HepG2 (cell line): ENCODE results near the gene KCNQ5. TPM values are rescaled to one million over a fixed set of nuclear protein-coding genes. Genes with fewer than 3 reads are reported as not detected.

Experiments used
- ATAC-seq: fragments of 200-7000 bp; cut with Tn5 transposase; 3 replicates; pipeline ENCODE4 v1.9.1; 2020; ENCODE audit warnings: mild to moderate bottlenecking, moderate library complexity
- BruUV-seq: library from RNA; stranded (reverse); fragments of 400-500 nt; replicated peaks from 2 replicates; lab custom pipeline; 2021; lab: Mats Ljungman, UMichigan
- CTCF ChIA-PET: fragments of 300-600 bp; formaldehyde crosslinking; extraction: SDS; loops from one replicate; lab custom pipeline; 2021; ENCODE audit warnings: low total read pairs, inconsistent platforms, low intra/inter-chr PET ratio; lab: Yijun Ruan, JAX
- POLR2A ChIA-PET: fragments of 350-600 bp; sonication (Branson Sonifier 250); formaldehyde crosslinking; loops from one replicate; lab custom pipeline; 2020; ENCODE audit warnings: antibody characterized with exemption, inconsistent platforms; lab: Yijun Ruan, JAX
- DNase-seq: peaks from one replicate; pipeline ENCODE4 v3.0.0-alpha.2; 2015; ENCODE audit warnings: low spot score
- FAIRE-seq: peaks from 3 replicates; lab custom pipeline; 2011; peaks lifted over from hg19 to GRCh38; lab: Jason Lieb, UNC
- H2AFZ ChIP-seq: one replicate; pipeline ENCODE4 v1.6.1; 2011; ENCODE audit warnings: low read length, inconsistent platforms
- H3K27ac ChIP-seq: fragments of 300-600 bp; 3 replicates; pipeline ENCODE4 v1.8.0; 2011; ENCODE audit warnings: mixed run types, mild to moderate bottlenecking, mixed read lengths, low read length, inconsistent platforms; ENCODE audit not compliant: insufficient read depth; ENCODE audit errors: extremely low read length
- H3K27me3 ChIP-seq, 2 experiments: fragments of 200-600 bp in 1 of 2; 2 replicates in 1 of 2; 3 replicates in 1 of 2; pipeline versions ENCODE4 v1.6.0 to v1.8.0; 2011; ENCODE audit warnings: low read length in 2 of 2, mild to moderate bottlenecking in 2 of 2, moderate library complexity in 2 of 2, inconsistent platforms in 1 of 2; ENCODE audit not compliant: insufficient read depth in 2 of 2, control insufficient read depth in 1 of 2
- H3K36me3 ChIP-seq, 2 experiments: fragments of 200-600 bp in 1 of 2; replicated peaks in 1 of 2; 2 replicates in 1 of 2; 3 replicates in 1 of 2; pipeline versions ENCODE4 v1.5.1 to v1.8.0; 2011; ENCODE audit warnings: low read length in 2 of 2, inconsistent platforms in 1 of 2; ENCODE audit not compliant: insufficient read depth in 2 of 2, control insufficient read depth in 1 of 2
- H3K4me1 ChIP-seq: 2 replicates; pipeline ENCODE4 v1.5.1; 2012; ENCODE audit warnings: low read length, inconsistent platforms; ENCODE audit not compliant: insufficient read depth
- H3K4me2 ChIP-seq: 2 replicates; pipeline ENCODE4 v1.6.0; 2011; ENCODE audit warnings: low read depth, low read length, inconsistent platforms
- H3K4me3 ChIP-seq, 3 experiments: fragments of 200-600 bp in 1 of 3; sonication (generic), shearing (Covaris generic) in 1 of 3; replicated peaks in 1 of 3; 2 replicates each; pipeline ENCODE4 v1.5.1; 2011 to 2016; ENCODE audit warnings: low read length in 3 of 3, inconsistent platforms in 2 of 3, low read depth in 2 of 3, mild to moderate bottlenecking in 2 of 3, control low read depth in 1 of 3, mixed read lengths in 1 of 3; ENCODE audit not compliant: insufficient read depth in 1 of 3
- H3K79me2 ChIP-seq: one replicate; pipeline ENCODE4 v1.6.1; 2011; ENCODE audit warnings: low read length, inconsistent platforms; ENCODE audit not compliant: insufficient read depth
- H3K9ac ChIP-seq: 2 replicates; pipeline ENCODE4 v1.6.0; 2011; ENCODE audit warnings: mild to moderate bottlenecking, low read depth, low read length, inconsistent platforms; ENCODE audit not compliant: insufficient read depth
- H3K9me3 ChIP-seq: 2 replicates; pipeline ENCODE4 v1.5.1; 2012; ENCODE audit warnings: mild to moderate bottlenecking, low read length
- H4K20me1 ChIP-seq: 2 replicates; pipeline ENCODE4 v1.6.0; 2011; ENCODE audit warnings: inconsistent platforms, mild to moderate bottlenecking, low read length, moderate library complexity; ENCODE audit not compliant: insufficient read depth
- CEBPB ChIP-seq: IDR thresholded peaks from 2 replicates; pipeline ENCODE4 v1.6.1; 2011; ENCODE audit warnings: low read depth, low read length, improper control_type of control experiment, borderline replicate concordance
- ISL2 ChIP-seq: sonication (generic); formaldehyde crosslinking; IDR thresholded peaks from 2 replicates; pipeline ENCODE4 v1.5.0; 2020; ENCODE audit warnings: missing genetic modification reagents
- JARID2 ChIP-seq: sonication (generic); formaldehyde crosslinking; IDR thresholded peaks from 2 replicates; pipeline ENCODE4 v1.8.1; 2023; ENCODE audit warnings: missing genetic modification reagents, inconsistent platforms; ENCODE audit not compliant: insufficient replicate concordance
- RFX1 ChIP-seq: fragments of 450-650 bp; IDR thresholded peaks from 2 replicates; pipeline ENCODE4 v1.6.1; 2017
- SMC3 ChIP-seq: IDR thresholded peaks from 2 replicates; pipeline ENCODE4 v1.6.1; 2011; ENCODE audit warnings: low read length, improper control_type of control experiment
- STAG1 ChIP-seq: sonication (generic); formaldehyde crosslinking; IDR thresholded peaks from 2 replicates; pipeline ENCODE4 v1.4.0; 2020; ENCODE audit warnings: missing genetic modification reagents
- ZKSCAN5 ChIP-seq: sonication (generic); formaldehyde crosslinking; IDR thresholded peaks from 2 replicates; pipeline ENCODE4 v1.5.1; 2020; ENCODE audit warnings: mild to moderate bottlenecking, missing genetic modification reagents
- WGBS: methylation state at CpG from one replicate; pipeline ENCODE4 v1.1.6; 2017; ENCODE audit warnings: low lambda C conversion rate; 5-methylcytosine and 5-hydroxymethylcytosine counted together
- in situ Hi-C: cut with HindIII; loops from 2 replicates; pipeline ENCODE4 v1.10.0; 2017; ENCODE audit warnings: low pct_unique_long_range_greater_than_20kb; ENCODE audit not compliant: extremely low pct_ligation_motif_present
- intact Hi-C: fragments of 100-400 bp; cut with micrococcal nuclease; formaldehyde crosslinking; loops from one replicate; pipeline ENCODE4 v1.10.0; 2022; ENCODE audit not compliant: unreplicated experiment
- polyA plus RNA-seq, 8 experiments: library from polyadenylated mRNA; depleted of rRNA in 3 of 8; stranded (reverse) in 7 of 8; unstranded in 1 of 8; fragments of >200 nt; fragmentation: Illumina TruSeq in 4 of 8; extraction: Trizol in 4 of 8; gene quantifications; 2 replicates each; pipeline versions ENCODE4 v1.2.1 to v1.2.3, GENCODE V29; 2011 to 2016; ENCODE audit warnings: low read depth in 4 of 8, missing spikeins in 1 of 8, mixed read lengths in 1 of 8; ENCODE audit not compliant: insufficient read depth in 1 of 8
- total RNA-seq, 5 experiments: library from RNA; depleted of rRNA; stranded (reverse); fragments of >200 nt; fragmentation: Illumina TruSeq; extraction: Trizol; gene quantifications; 2 replicates each; pipeline ENCODE4 v1.2.3, GENCODE V29; 2016; ENCODE audit warnings: low read depth in 1 of 5
- TF ChIP-seq, protein P1 (sequence below): sonication (generic); formaldehyde crosslinking; IDR thresholded peaks from 2 replicates; pipeline ENCODE4 v1.5.0; 2020; ENCODE audit warnings: mild to moderate bottlenecking, missing genetic modification reagents, moderate library complexity

The KCNQ5 gene
- total and polyA plus RNA-seq, 2 of the 13 experiments (the other 11 are each of a cell fraction or from before 2014, with no cell fraction given): 0.04 TPM; not detected in 1

DNA sequence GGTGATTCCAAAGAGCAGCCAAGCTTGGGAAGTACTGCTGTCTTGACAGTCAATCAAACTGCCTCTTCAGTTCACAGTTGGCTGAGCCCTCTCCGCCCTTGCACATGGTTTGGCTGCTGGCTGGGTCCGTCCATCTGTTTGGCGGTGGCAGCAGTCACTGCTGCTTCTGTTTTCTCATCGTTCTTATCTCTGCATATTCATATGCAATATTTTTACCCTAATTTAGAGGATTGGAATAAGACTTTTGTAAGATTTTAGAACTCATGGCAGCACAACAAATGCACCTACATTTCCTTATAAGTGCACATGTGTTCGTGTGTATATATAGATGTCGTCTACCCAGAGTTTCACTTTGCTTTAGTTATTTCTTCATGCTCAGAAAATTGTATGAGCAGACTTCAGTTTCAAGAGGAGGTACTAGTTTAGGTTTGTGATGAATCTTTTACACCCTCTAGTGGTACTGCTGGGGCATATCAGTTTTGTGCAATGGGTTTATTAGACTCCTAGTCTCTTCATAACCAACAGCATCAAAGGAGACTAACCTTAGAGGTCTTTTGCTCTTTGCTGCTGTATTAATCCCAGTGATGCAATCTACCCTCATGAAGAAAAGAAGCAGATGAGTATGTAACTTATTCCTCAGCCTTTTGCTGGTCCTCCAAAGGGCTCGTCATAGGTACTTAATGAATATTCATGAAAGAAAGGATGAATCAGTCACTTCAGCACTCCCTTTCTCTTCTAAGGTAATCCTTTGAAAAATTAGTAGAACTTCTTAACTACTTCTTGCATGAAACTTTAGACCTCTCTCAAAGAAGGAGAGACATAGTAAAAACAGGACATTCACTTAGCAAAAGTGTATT, 559.1 kb downstream of the KCNQ5 start:
- DNase-seq (peak; percentile 39), ATAC-seq (peak; percentile 88), FAIRE-seq (peak; percentile 42)
- no peak overlapping the region for H3K27ac ChIP-seq
- no peaks in the 10 kb centered on the region for H3K27me3 ChIP-seq
- intact Hi-C loops: loop anchor here (1.0 kb wide), 2 partner anchors 565 to 769 kb away; no protein-coding TSS in a partner anchor
- H3K4me1 ChIP-seq: no peaks in the 10 kb centered on the region
- H3K79me2 ChIP-seq: no peaks in the 10 kb centered on the region
- no peaks in the 10 kb centered on the region for H3K36me3 ChIP-seq
- CTCF ChIA-PET: interaction anchor here (1.2 to 1.9 kb wide), 2 partner anchors 767 to 769 kb away, joined by 3 to 11 read pairs; no protein-coding TSS in a partner anchor
- H3K4me3 ChIP-seq: no peak overlapping the region
- no peak overlapping the region for H2AFZ ChIP-seq
- 5% methylated on average over 7 of the region's 7 CpGs for WGBS
- TF ChIP-seq, protein P1, sequence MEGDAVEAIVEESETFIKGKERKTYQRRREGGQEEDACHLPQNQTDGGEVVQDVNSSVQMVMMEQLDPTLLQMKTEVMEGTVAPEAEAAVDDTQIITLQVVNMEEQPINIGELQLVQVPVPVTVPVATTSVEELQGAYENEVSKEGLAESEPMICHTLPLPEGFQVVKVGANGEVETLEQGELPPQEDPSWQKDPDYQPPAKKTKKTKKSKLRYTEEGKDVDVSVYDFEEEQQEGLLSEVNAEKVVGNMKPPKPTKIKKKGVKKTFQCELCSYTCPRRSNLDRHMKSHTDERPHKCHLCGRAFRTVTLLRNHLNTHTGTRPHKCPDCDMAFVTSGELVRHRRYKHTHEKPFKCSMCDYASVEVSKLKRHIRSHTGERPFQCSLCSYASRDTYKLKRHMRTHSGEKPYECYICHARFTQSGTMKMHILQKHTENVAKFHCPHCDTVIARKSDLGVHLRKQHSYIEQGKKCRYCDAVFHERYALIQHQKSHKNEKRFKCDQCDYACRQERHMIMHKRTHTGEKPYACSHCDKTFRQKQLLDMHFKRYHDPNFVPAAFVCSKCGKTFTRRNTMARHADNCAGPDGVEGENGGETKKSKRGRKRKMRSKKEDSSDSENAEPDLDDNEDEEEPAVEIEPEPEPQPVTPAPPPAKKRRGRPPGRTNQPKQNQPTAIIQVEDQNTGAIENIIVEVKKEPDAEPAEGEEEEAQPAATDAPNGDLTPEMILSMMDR (CRISPR knock-in tag): peak; percentile 62
- TF ChIP-seq STAG1: peak; percentile 69
- TF ChIP-seq SMC3: peak; percentile 37
- no peak for TF ChIP-seq JARID2
- no peak for TF ChIP-seq RFX1
- 0 out of 2 replicates have a peak, but pooled peaks have one; percentile 5 for TF ChIP-seq CEBPB
- no peak for TF ChIP-seq ZKSCAN5
- TF ChIP-seq ISL2: no peak
- in situ Hi-C loops: no loop called here
- H3K9ac ChIP-seq: no peak overlapping the region
- no peaks in the 10 kb centered on the region for H4K20me1 ChIP-seq
- H3K4me2 ChIP-seq: no peak overlapping the region
- no peaks in the 10 kb centered on the region for H3K9me3 ChIP-seq
- BruUV-seq: no TSS peak
- POLR2A ChIA-PET: no interaction called here
